Tibial artery (tissue), 4 donors: ENCODE measurements around the gene PTCSC3.

ENCODE experiments used
- DNase-seq, 2 donors: peaks; one replicate each; pipeline ENCODE4 v3.0.0-alpha.2; 2019
- H3K27ac ChIP-seq, 2 donors: fragments of 200-600 bp; sonication (generic) in 1 of 2; 1 replicate in 1 of 2; 2 replicates in 1 of 2; pipeline ENCODE4 v1.5.1; 2018 to 2019; ENCODE audit warnings: mild to moderate bottlenecking in 1 of 2
- H3K27me3 ChIP-seq, 2 donors: fragments of 200-600 bp; sonication (generic) in 1 of 2; one replicate each; pipeline versions ENCODE4 v1.5.1 to v1.6.0; 2016 to 2019
- H3K36me3 ChIP-seq, 3 donors: fragments of 200-600 bp; sonication (generic) in 2 of 3; one replicate each; pipeline ENCODE4 v1.5.1; 2016 to 2019; ENCODE audit warnings: mild to moderate bottlenecking in 2 of 3
- H3K4me1 ChIP-seq, 4 donors: fragments of 200-600 bp; sonication (generic) in 2 of 4; 1 replicate in 3 of 4; 2 replicates in 1 of 4; pipeline ENCODE4 v1.5.1; 2016 to 2019
- H3K4me3 ChIP-seq, 2 donors: fragments of 200-600 bp; sonication (generic) in 1 of 2; 1 replicate in 1 of 2; 2 replicates in 1 of 2; pipeline ENCODE4 v1.5.1; 2018 to 2019; ENCODE audit warnings: mild to moderate bottlenecking in 2 of 2
- H3K9me3 ChIP-seq, 3 donors: fragments of 200-600 bp; sonication (generic) in 1 of 3; one replicate each; pipeline ENCODE4 v1.5.1; 2016 to 2019
- CTCF ChIP-seq, 2 experiments: fragments of 200-600 bp in 1 of 2; fragments of 450-650 bp in 1 of 2; IDR thresholded peaks; one replicate each; pipeline ENCODE4 v1.5.1; 2017 to 2019; ENCODE audit warnings: antibody characterized with exemption in 2 of 2, mild to moderate bottlenecking in 1 of 2, moderate library complexity in 1 of 2
- intact Hi-C: fragments of 100-400 bp; cut with DNase I; formaldehyde crosslinking; loops from one replicate; pipeline ENCODE4 v1.15.0; 2023; ENCODE audit warnings: low total_unique reads

PTCSC3 gene

GRCh38 chr14:36094963-36095362, 81.6 kb downstream of the PTCSC3 start:
- TF ChIP-seq CTCF (IDR thresholded peaks at IDR 0.05): no peak
- Histone ChIP-seq H3K27me3 (peaks cover 0 to 3% of the 10 kb centered on the region in 2 donors), H3K36me3 (no peaks in the 10 kb centered on the region), H3K27ac (no peak overlapping the region), H3K4me3 (no peak overlapping the region), H3K9me3 (no peaks in the 10 kb centered on the region), H3K4me1 (no peaks in the 10 kb centered on the region)
- DNase-seq: no peak
- intact Hi-C loops: no loop called here

GRCh38 chr14:36091096-36091495, 85.4 kb downstream of the PTCSC3 start:
- H3K36me3 ChIP-seq: no peaks in the 10 kb centered on the region
- no peak overlapping the region for H3K27ac ChIP-seq
- no peaks in the 10 kb centered on the region for H3K27me3 ChIP-seq
- H3K9me3 ChIP-seq: no peaks in the 10 kb centered on the region
- intact Hi-C loops: no loop called here
- TF ChIP-seq CTCF (IDR thresholded peaks at IDR 0.05): no peak
- no peaks in the 10 kb centered on the region for H3K4me1 ChIP-seq
- no peak for DNase-seq
- H3K4me3 ChIP-seq: no peak overlapping the region

- Histone ChIP-seq H3K4me3 (no peak overlapping the region), H3K4me1 (no peaks in the 10 kb centered on the region), H3K27me3 (no peaks in the 10 kb centered on the region), H3K27ac (no peak overlapping the region), H3K9me3 (no peaks in the 10 kb centered on the region), H3K36me3 (no peaks in the 10 kb centered on the region)
- no peak for DNase-seq
- intact Hi-C loops: no loop called here
- TF ChIP-seq CTCF (IDR thresholded peaks at IDR 0.05): no peak
These were observed 89.1 kb downstream of the PTCSC3 start for GRCh38 chr14:36087411-36087810.

GRCh38 chr14:36086629-36087395, 89.7 kb downstream of the PTCSC3 start:
- no peaks in the 10 kb centered on the region for H3K27me3 ChIP-seq
- intact Hi-C loops: no loop called here
- no peaks in the 10 kb centered on the region for H3K9me3 ChIP-seq
- no peak overlapping the region for H3K4me3 ChIP-seq
- DNase-seq: no peak
- H3K27ac ChIP-seq: no peak overlapping the region
- no peaks in the 10 kb centered on the region for H3K4me1 ChIP-seq
- TF ChIP-seq CTCF (IDR thresholded peaks at IDR 0.05): no peak
- H3K36me3 ChIP-seq: no peaks in the 10 kb centered on the region

- no peaks in the 10 kb centered on the region for H3K9me3 ChIP-seq
- H3K4me3 ChIP-seq: no peak overlapping the region
- DNase-seq: no peak
- no peaks in the 10 kb centered on the region for H3K36me3 ChIP-seq
- intact Hi-C loops: no loop called here
- H3K4me1 ChIP-seq: no peaks in the 10 kb centered on the region
- TF ChIP-seq CTCF (IDR thresholded peaks at IDR 0.05): no peak
- H3K27ac ChIP-seq: no peak overlapping the region
- H3K27me3 ChIP-seq: no peaks in the 10 kb centered on the region
These were observed 90.7 kb downstream of the PTCSC3 start for GRCh38 chr14:36085861-36086260.
